T47D (cell line): ENCODE measurements around the gene ATP11C.

Experiments
- DNase-seq, 2 experiments: peaks; one replicate each; pipeline versions ENCODE4 v3.0.0 to v3.0.0-alpha.2; 2011 to 2012; ENCODE audit warnings: low read depth in 1 of 2, low spot score in 1 of 2
- JUND ChIP-seq: IDR thresholded peaks from 2 replicates; pipeline ENCODE4 v1.6.1; 2012; ENCODE audit warnings: low read depth
- in situ Hi-C: cut with HindIII; loops from 2 replicates; pipeline ENCODE4 v1.10.0; 2016; ENCODE audit warnings: low sequenced_read_pairs, low pct_unique_long_range_greater_than_20kb

ATP11C gene

GRCh38 chrX:139758809-139759208 lies 174.0 kb downstream of the ATP11C start:
- TF ChIP-seq JUND = no peak
- in situ Hi-C loops = no loop called here
- DNase-seq = no peak

- in situ Hi-C loops = no loop called here
- no peak for DNase-seq
- TF ChIP-seq JUND = no peak
Observed at GRCh38 chrX:139758250-139758649, 174.6 kb downstream of the ATP11C start.

- DNase-seq = no peak
- TF ChIP-seq JUND = no peak
- in situ Hi-C loops = no loop called here
Observed at GRCh38 chrX:139751053-139751452, 181.8 kb downstream of the ATP11C start.

GRCh38 chrX:139750390-139750789 lies 182.5 kb downstream of the ATP11C start:
- no peak for DNase-seq
- in situ Hi-C loops = no loop called here
- no peak for TF ChIP-seq JUND

GRCh38 chrX:139739138-139739537 lies 193.7 kb downstream of the ATP11C start:
- in situ Hi-C loops = no loop called here
- no peak for TF ChIP-seq JUND
- DNase-seq = no peak

GRCh38 chrX:139738581-139738980 lies 194.3 kb downstream of the ATP11C start:
- in situ Hi-C loops = no loop called here
- TF ChIP-seq JUND = no peak
- no peak for DNase-seq

- in situ Hi-C loops = no loop called here
- TF ChIP-seq JUND = no peak
- DNase-seq = no peak
Observed at GRCh38 chrX:139736151-139736550, 196.7 kb downstream of the ATP11C start.

- TF ChIP-seq JUND = no peak
- no peak for DNase-seq
- in situ Hi-C loops = no loop called here
Observed at GRCh38 chrX:139734996-139735395, 197.9 kb downstream of the ATP11C start.

GRCh38 chrX:139725720-139726119 lies 207.1 kb downstream of the ATP11C start:
- TF ChIP-seq JUND = no peak
- DNase-seq = no peak
- in situ Hi-C loops = no loop called here

- no peak for DNase-seq
- in situ Hi-C loops = no loop called here
- TF ChIP-seq JUND = no peak
Observed at GRCh38 chrX:139724626-139725025, 208.2 kb downstream of the ATP11C start.

GRCh38 chrX:139720979-139721378 lies 211.9 kb downstream of the ATP11C start:
- DNase-seq = no peak
- no peak for TF ChIP-seq JUND
- in situ Hi-C loops = no loop called here

- in situ Hi-C loops = no loop called here
- TF ChIP-seq JUND = no peak
- DNase-seq = no peak
Observed at GRCh38 chrX:139720136-139720535, 212.7 kb downstream of the ATP11C start.

- TF ChIP-seq JUND = no peak
- DNase-seq = no peak
- in situ Hi-C loops = no loop called here
Observed at GRCh38 chrX:139708067-139708466, 224.8 kb downstream of the ATP11C start, which contains the start of gene MCF2. Gene MCF2 (minus strand): TSS chrX:139708167. CDS start chrX:139651744, 56,423 bp downstream.

- in situ Hi-C loops = no loop called here
- no peak for TF ChIP-seq JUND
- DNase-seq = no peak
Observed at GRCh38 chrX:139702658-139703057, 230.2 kb downstream of the ATP11C start.

GRCh38 chrX:139692908-139693307 lies 239.9 kb downstream of the ATP11C start:
- no peak for DNase-seq
- no peak for TF ChIP-seq JUND
- in situ Hi-C loops = no loop called here
